ENCODE measurements around the gene TLX3. TPM values are rescaled to one million over a fixed set of nuclear protein-coding genes. Genes with fewer than 3 reads are reported as not detected.

The TLX3 gene
- total and polyA plus RNA-seq, 2 of the 8 experiments (the other 6 are each of a cell fraction or from before 2014, with no cell fraction given), result not detected

- Histone ChIP-seq H4K91ac (replicated peaks; ENCODE audit: insufficient read length, low read length) (no peak overlapping the region), H3K4me1 (replicated peaks in 1 of 4; ENCODE audit: control insufficient read depth in 3 of 4, insufficient read depth in 4 of 4, low read length in 3 of 4) (peaks cover 0 to 39% (median 22%) of the 10 kb centered on the region in 4 experiments; a peak in 6 of 7 replicates), H3K4me3 (ENCODE audit: extremely low read depth in 1 of 4, insufficient read depth in 2 of 4, low read depth in 3 of 4, low read length in 4 of 4) (peak overlapping the region in 2 of 4 experiments; percentile 6 to 50; a peak in 3 of 8 replicates), H3K23ac (ENCODE audit: insufficient read length) (no peak overlapping the region), H3K36me3 (ENCODE audit: control insufficient read depth in 2 of 4, insufficient read depth in 4 of 4, low read length in 3 of 4) (peaks cover 0 to 27% (median 0%) of the 10 kb centered on the region in 4 experiments; a peak in 1 of 8 replicates), H3K9ac (replicated peaks in 1 of 4; ENCODE audit: extremely low read depth in 1 of 4, low read depth in 3 of 4, low read length in 3 of 4) (no peak overlapping the region), H4K8ac (ENCODE audit: extremely low read depth, insufficient read depth, low read length) (no peak overlapping the region), H2BK120ac (replicated peaks; ENCODE audit: low read depth, low read length) (no peak overlapping the region), H3K9me3 (ENCODE audit: insufficient read depth in 2 of 2, low read depth in 1 of 2, low read length in 1 of 2) (no peaks in the 10 kb centered on the region; a peak in 1 of 4 replicates), H3K79me1 (ENCODE audit: low read depth, low read length) (no peaks in the 10 kb centered on the region), H3K56ac (replicated peaks; ENCODE audit: insufficient read length, low read depth, low read length) (no peak overlapping the region), H4K20me1 (replicated peaks in 1 of 2; ENCODE audit: control insufficient read depth in 1 of 2, insufficient read depth in 2 of 2, low read length in 2 of 2) (peaks cover 17 to 41% of the 10 kb centered on the region in 2 experiments), H4K5ac (ENCODE audit: insufficient read length, low read depth, low read length) (no peak overlapping the region), H3K4me2 (ENCODE audit: insufficient read depth in 1 of 2, low read depth in 2 of 2, low read length in 2 of 2) (peak overlapping the region; percentile 55 to 74), H2AK5ac (ENCODE audit: low read depth, low read length) (no peak overlapping the region), H3K27ac (ENCODE audit: low read depth, low read length) (no peak overlapping the region), H3K27me3 (replicated peaks in 1 of 4; ENCODE audit: control insufficient read depth in 3 of 4, extremely low read depth in 1 of 4, insufficient read depth in 3 of 4, low read length in 3 of 4) (peaks cover 94 to 100% (median 99%) of the 10 kb centered on the region in 4 experiments), H3K18ac (ENCODE audit: extremely low read depth, low read length) (no peak overlapping the region; the same call in 1 of the 2 replicates), H3K4ac (replicated peaks; ENCODE audit: insufficient read length, low read depth, low read length) (no peak overlapping the region), H2BK5ac (ENCODE audit: low read depth, low read length) (no peak overlapping the region), H2BK12ac (ENCODE audit: low read depth, low read length) (no peak overlapping the region), H2BK20ac (ENCODE audit: low read length) (no peak overlapping the region), H3K79me2 (ENCODE audit: control insufficient read depth in 1 of 2, insufficient read depth in 2 of 2, low read length in 2 of 2) (no peaks in the 10 kb centered on the region), H2BK15ac (ENCODE audit: low read length) (no peak overlapping the region), H3K23me2 (ENCODE audit: low read depth, low read length) (peaks cover 2% of the 10 kb centered on the region; the same call in 1 of the 2 replicates), H3K14ac (ENCODE audit: insufficient read length) (no peak overlapping the region), H2AFZ (ENCODE audit: low read length) (no peak overlapping the region)
- 4% methylated on average over 67 of the region's 74 CpGs; no CpG with 5 or more reads in 1 of the 2 experiments for WGBS, 2 experiments (ENCODE audit: extremely low coverage in 1 of 2, insufficient coverage in 1 of 2, insufficient read length in 1 of 2, insufficient replicate concordance in 2 of 2, low coverage in 1 of 2, low lambda C conversion rate in 2 of 2, missing lambda C conversion rate in 1 of 2)
- FAIRE-seq (no peak), DNase-seq (ENCODE audit: low read depth in 1 of 2, low spot score in 2 of 2) (peak in 1 of 2 experiments; percentile 65)
- ChIA-PET CTCF (ENCODE audit: partially characterized antibody) (interaction anchor here (1.2 to 1.3 kb wide), 2 partner anchors 9 to 12 kb away, joined by 3 read pairs; no protein-coding TSS in a partner anchor), POLR2A (ENCODE audit: partially characterized antibody) (interaction anchor here (1.9 kb wide), 1 partner anchor 18 kb away, joined by 5 read pairs; no protein-coding TSS in a partner anchor)
- TF ChIP-seq, protein P1, sequence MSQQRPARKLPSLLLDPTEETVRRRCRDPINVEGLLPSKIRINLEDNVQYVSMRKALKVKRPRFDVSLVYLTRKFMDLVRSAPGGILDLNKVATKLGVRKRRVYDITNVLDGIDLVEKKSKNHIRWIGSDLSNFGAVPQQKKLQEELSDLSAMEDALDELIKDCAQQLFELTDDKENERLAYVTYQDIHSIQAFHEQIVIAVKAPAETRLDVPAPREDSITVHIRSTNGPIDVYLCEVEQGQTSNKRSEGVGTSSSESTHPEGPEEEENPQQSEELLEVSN (IDR thresholded peaks at IDR 0.05), result no peak
- peak; percentile 84 for TF ChIP-seq EZH2 (IDR thresholded peaks at IDR 0.05; ENCODE audit: low read depth, low read length, severe bottlenecking)
- TF ChIP-seq CBX8 (IDR thresholded peaks at IDR 0.05; ENCODE audit: borderline replicate concordance, low read depth, low read length), result peak; percentile 52; the same call in 1 of the 2 replicates
- no peak for TF ChIP-seq CTBP2 (IDR thresholded peaks at IDR 0.05; ENCODE audit: borderline replicate concordance, insufficient read depth, insufficient read length, low read length)
- TF ChIP-seq SP4 (IDR thresholded peaks at IDR 0.05; ENCODE audit: low read length), result no peak
- peak; percentile 98 for TF ChIP-seq RNF2 (IDR thresholded peaks at IDR 0.05; ENCODE audit: borderline replicate concordance, low read depth, low read length, missing control alignments, poor library complexity, severe bottlenecking)
- 0 out of 2 replicates have a peak, but pooled peaks have one; percentile 57 for TF ChIP-seq JUND (IDR thresholded peaks at IDR 0.05; ENCODE audit: low read length)
- peak; percentile 90 for TF ChIP-seq SUZ12 (IDR thresholded peaks at IDR 0.05; ENCODE audit: low read length)
- TF ChIP-seq KDM4A (IDR thresholded peaks at IDR 0.05; ENCODE audit: low read depth, low read length, severe bottlenecking), result no peak
These were observed 3.3 kb downstream of the TLX3 start for GRCh38 chr5:171312129-171312974.

All from H1 (cell line).